ENCODE measurements around the gene KRTCAP2. TPM values are rescaled to one million over a fixed set of nuclear protein-coding genes. Genes with fewer than 3 reads are reported as not detected.

Gene KRTCAP2
- total RNA-seq, 1 donor from 2014 or later = 173 TPM

DNA sequence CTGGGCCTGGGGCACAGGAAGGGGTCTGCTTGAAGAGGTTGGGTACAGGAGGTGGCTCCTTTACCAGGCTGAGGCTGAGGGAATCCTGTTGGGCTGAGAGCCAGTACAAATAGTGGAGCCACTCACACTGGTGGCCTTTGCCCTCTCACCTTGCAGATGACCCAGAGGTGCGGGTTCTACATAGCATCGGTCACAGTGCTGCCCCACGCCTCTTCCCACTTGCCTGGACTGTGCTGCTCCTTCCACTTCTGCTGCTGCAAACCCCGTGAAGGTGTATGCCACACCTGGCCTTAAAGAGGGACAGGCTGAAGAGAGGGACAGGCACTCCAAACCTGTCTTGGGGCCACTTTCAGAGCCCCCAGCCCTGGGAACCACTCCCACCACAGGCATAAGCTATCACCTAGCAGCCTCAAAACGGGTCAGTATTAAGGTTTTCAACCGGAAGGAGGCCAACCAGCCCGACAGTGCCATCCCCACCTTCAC lies 39.3 kb downstream of the KRTCAP2 start:
- H3K27me3 Mint-ChIP-seq = peaks cover 5% of the 10 kb centered on the region
- H3K36me3 Mint-ChIP-seq = peaks cover 25% of the 10 kb centered on the region
- TF ChIP-seq, protein P1, sequence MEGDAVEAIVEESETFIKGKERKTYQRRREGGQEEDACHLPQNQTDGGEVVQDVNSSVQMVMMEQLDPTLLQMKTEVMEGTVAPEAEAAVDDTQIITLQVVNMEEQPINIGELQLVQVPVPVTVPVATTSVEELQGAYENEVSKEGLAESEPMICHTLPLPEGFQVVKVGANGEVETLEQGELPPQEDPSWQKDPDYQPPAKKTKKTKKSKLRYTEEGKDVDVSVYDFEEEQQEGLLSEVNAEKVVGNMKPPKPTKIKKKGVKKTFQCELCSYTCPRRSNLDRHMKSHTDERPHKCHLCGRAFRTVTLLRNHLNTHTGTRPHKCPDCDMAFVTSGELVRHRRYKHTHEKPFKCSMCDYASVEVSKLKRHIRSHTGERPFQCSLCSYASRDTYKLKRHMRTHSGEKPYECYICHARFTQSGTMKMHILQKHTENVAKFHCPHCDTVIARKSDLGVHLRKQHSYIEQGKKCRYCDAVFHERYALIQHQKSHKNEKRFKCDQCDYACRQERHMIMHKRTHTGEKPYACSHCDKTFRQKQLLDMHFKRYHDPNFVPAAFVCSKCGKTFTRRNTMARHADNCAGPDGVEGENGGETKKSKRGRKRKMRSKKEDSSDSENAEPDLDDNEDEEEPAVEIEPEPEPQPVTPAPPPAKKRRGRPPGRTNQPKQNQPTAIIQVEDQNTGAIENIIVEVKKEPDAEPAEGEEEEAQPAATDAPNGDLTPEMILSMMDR (conservative IDR thresholded peaks at IDR 0.05) = no peak
- no peaks in the 10 kb centered on the region for H3K9me3 Mint-ChIP-seq
- H3K27ac Mint-ChIP-seq = peak overlapping the region; percentile 100
- H3K4me3 Mint-ChIP-seq = peak overlapping the region; percentile 66
- DNase-seq (ENCODE audit: extremely low spot score, unreplicated experiment) = no peak
- H3K4me1 Mint-ChIP-seq (ENCODE audit: unreplicated experiment) = peaks cover 41% of the 10 kb centered on the region

DNA sequence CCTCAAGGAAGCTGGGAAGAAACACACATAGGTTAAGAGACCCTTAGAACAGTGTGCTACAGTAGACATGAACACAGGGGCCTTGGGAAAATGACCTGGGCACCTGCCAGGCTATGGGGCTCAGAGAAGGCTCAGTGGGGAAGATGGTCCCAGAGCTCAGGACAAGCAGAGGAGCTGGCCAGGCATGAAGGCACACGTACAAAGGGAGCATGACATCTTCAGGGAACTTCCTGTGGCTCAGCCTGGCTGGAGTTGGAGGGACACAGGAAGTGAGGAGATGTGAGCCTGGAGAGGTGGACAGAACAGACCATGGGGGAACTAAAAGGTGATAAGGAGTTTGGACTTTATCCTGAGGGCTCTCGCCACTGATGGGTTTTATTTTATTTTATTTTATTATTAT lies 41.2 kb downstream of the KRTCAP2 start:
- TF ChIP-seq, protein P1 (conservative IDR thresholded peaks at IDR 0.05) = no peak
- peak overlapping the region; percentile 70 for H3K4me3 Mint-ChIP-seq
- H3K36me3 Mint-ChIP-seq = peaks cover 21% of the 10 kb centered on the region
- peaks cover 43% of the 10 kb centered on the region for H3K4me1 Mint-ChIP-seq (ENCODE audit: unreplicated experiment)
- DNase-seq (ENCODE audit: extremely low spot score, unreplicated experiment) = no peak
- peak overlapping the region; percentile 100 for H3K27ac Mint-ChIP-seq
- no peaks in the 10 kb centered on the region for H3K9me3 Mint-ChIP-seq
- peaks cover 22% of the 10 kb centered on the region for H3K27me3 Mint-ChIP-seq

DNA sequence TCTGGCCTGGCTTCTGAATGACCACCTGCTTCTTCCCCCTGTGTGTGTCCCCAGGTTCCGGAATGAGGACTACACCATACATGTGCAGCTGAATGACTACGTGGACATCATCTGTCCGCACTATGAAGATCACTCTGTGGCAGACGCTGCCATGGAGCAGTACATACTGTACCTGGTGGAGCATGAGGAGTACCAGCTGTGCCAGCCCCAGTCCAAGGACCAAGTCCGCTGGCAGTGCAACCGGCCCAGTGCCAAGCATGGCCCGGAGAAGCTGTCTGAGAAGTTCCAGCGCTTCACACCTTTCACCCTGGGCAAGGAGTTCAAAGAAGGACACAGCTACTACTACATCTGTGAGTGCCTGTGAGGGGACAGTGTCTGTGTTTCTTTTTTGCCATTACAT lies 41.8 kb downstream of the KRTCAP2 start:
- Mint-ChIP-seq H3K36me3 (peaks cover 21% of the 10 kb centered on the region), H3K4me1 (ENCODE audit: unreplicated experiment) (peaks cover 45% of the 10 kb centered on the region), H3K27ac (peak overlapping the region; percentile 100), H3K9me3 (no peaks in the 10 kb centered on the region), H3K27me3 (peaks cover 27% of the 10 kb centered on the region), H3K4me3 (peak overlapping the region; percentile 92)
- TF ChIP-seq, protein P1 (conservative IDR thresholded peaks at IDR 0.05) = no peak
- no peak for DNase-seq (ENCODE audit: extremely low spot score, unreplicated experiment)

DNA sequence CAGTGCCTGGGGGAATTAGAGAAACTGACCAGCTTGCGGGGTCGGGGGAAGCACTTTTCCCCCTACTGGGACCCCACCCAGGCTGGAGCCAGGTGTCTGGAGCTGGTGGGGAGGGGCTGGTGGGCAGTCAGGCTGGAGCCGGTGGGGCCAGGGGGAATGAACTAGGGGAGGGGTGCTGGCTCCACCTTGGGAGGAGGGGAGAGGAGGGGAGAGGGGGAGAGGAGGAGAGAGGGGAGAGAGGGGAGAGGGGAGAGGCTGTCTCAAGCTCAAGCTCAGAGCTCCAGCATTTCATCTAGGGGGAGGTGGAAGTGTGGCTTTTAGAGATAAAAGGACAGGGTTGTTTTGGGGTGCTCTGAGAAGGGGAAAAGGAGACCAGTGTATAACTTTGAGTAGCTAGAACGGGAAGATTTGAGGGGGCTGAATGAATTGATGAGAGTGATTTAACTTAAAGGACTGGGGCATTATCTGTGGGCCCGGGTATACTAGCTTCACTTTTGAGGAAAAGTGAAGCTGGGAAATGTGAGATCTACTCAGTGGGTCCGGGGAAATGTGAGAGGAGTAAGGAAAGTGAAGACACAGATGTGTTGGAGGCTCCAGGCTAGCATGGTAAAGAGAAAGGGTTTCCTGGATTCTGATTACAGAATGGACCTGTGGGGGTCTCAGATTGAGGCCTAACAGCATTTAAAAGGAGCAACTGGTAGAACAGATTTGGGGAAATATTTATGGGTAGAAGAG lies 42.7 kb downstream of the KRTCAP2 start:
- no peaks in the 10 kb centered on the region for H3K9me3 Mint-ChIP-seq
- H3K27ac Mint-ChIP-seq = peak overlapping the region; percentile 100
- peak overlapping the region; percentile 92 for H3K4me3 Mint-ChIP-seq
- peaks cover 21% of the 10 kb centered on the region for H3K36me3 Mint-ChIP-seq
- H3K4me1 Mint-ChIP-seq (ENCODE audit: unreplicated experiment) = peaks cover 49% of the 10 kb centered on the region
- H3K27me3 Mint-ChIP-seq = peaks cover 33% of the 10 kb centered on the region
- DNase-seq (ENCODE audit: extremely low spot score, unreplicated experiment) = no peak
- TF ChIP-seq, protein P1 (conservative IDR thresholded peaks at IDR 0.05) = no peak

GRCh38 chr1:155128755-155129473 lies 44.2 kb downstream of the KRTCAP2 start:
- no peak for DNase-seq (ENCODE audit: extremely low spot score, unreplicated experiment)
- H3K4me3 Mint-ChIP-seq = peak overlapping the region; percentile 92
- TF ChIP-seq, protein P1 (conservative IDR thresholded peaks at IDR 0.05) = no peak
- no peaks in the 10 kb centered on the region for H3K9me3 Mint-ChIP-seq
- H3K36me3 Mint-ChIP-seq = peaks cover 17% of the 10 kb centered on the region
- H3K4me1 Mint-ChIP-seq (ENCODE audit: unreplicated experiment) = peaks cover 42% of the 10 kb centered on the region
- peak overlapping the region; percentile 100 for H3K27ac Mint-ChIP-seq
- peaks cover 48% of the 10 kb centered on the region for H3K27me3 Mint-ChIP-seq
